ENCODE data around the gene TRIM9. TPM values are rescaled to one million over a fixed set of nuclear protein-coding genes. Genes with fewer than 3 reads are reported as not detected.

The TRIM9 gene
- total and polyA plus RNA-seq, 2 of the 4 experiments (the other 2 are of a cell fraction) = under 0.01 to 0.09 TPM

DNA sequence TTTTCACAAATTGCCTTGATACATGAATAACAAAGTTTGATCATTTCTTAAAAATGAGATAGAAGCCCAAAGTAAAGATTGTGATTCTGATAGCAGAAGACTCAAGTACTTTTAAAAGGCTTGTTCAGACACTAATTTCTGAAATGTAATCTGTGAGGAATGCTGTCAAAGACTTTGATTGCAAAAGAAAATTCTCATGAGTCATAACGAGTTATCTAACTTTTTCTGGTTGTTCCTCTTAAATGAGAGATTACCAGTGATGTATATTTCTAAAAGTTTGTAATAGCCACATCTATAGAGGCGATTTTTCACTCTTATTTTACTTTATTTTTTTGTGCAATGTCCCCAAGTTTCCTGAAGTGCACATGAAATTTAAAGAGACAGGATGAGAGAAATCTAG is 157.6 kb downstream of the TRIM9 start:
- POLR2A ChIA-PET (ENCODE audit: unreplicated experiment) = no interaction called here

More for the DNA sequence above, 157.6 kb downstream of the TRIM9 start:
- Histone ChIP-seq H4K91ac (ENCODE audit: insufficient read depth, low read depth, low read length) (no peak overlapping the region), H3K9me1 (ENCODE audit: insufficient read depth, low read length) (peaks cover 15% of the 10 kb centered on the region), H2BK15ac (ENCODE audit: low read depth, low read length) (no peak overlapping the region), H3K27ac (ENCODE audit: insufficient read depth, low read length) (no peak overlapping the region), H4K8ac (ENCODE audit: low read depth in 2 of 2, low read length in 2 of 2) (no peak overlapping the region), H2BK120ac (ENCODE audit: low read depth, low read length) (no peak overlapping the region; the same call in 1 of the 2 replicates), H3K23ac (ENCODE audit: low read depth, low read length) (no peak overlapping the region), H3K36me3 (ENCODE audit: control insufficient read depth, insufficient read depth, low read length) (peaks cover 11% of the 10 kb centered on the region), H3K9ac (ENCODE audit: low read depth, low read length) (no peak overlapping the region), H3K27me3 (ENCODE audit: control insufficient read depth, insufficient read depth, low read length) (no peaks in the 10 kb centered on the region), H3K18ac (ENCODE audit: low read depth, low read length) (no peak overlapping the region), H3K4me3 (ENCODE audit: insufficient read depth, low read depth, low read length) (no peak overlapping the region), H2AK5ac (ENCODE audit: low read depth, low read length) (no peak overlapping the region), H3K14ac (replicated peaks; ENCODE audit: low read depth, low read length) (no peak overlapping the region), H3K9me3 (ENCODE audit: control insufficient read depth, insufficient read depth, low read length) (no peaks in the 10 kb centered on the region), H3K56ac (ENCODE audit: extremely low read depth, insufficient read depth, low read length) (no peak overlapping the region), H2AFZ (replicated peaks; ENCODE audit: low read length, poor library complexity) (no peak overlapping the region), H2BK5ac (ENCODE audit: low read depth, low read length, poor library complexity, severe bottlenecking) (peak overlapping the region; percentile 43), H4K20me1 (ENCODE audit: insufficient read depth, low read length) (no peaks in the 10 kb centered on the region; the same call in 1 of the 2 replicates), H2AK9ac (replicated peaks; ENCODE audit: low read depth, low read length, poor library complexity) (no peak overlapping the region), H3K4ac (ENCODE audit: low read depth, low read length) (no peak overlapping the region), H4K5ac (ENCODE audit: low read depth, low read length) (no peak overlapping the region), H3K4me1 (ENCODE audit: control insufficient read depth, insufficient read depth, low read length) (peaks cover 3% of the 10 kb centered on the region; the same call in 1 of the 2 replicates), H2BK20ac (ENCODE audit: low read depth, low read length) (no peak overlapping the region), H3K79me1 (ENCODE audit: low read depth in 1 of 2, low read length in 2 of 2) (peaks cover 7 to 11% of the 10 kb centered on the region in 2 experiments; a peak in 3 of 4 replicates), H3K4me2 (ENCODE audit: low read depth, low read length) (no peak overlapping the region)
- dilution Hi-C loops (cut with HindIII; ENCODE audit: low sequenced_read_pairs, unreplicated experiment) = no loop called here
- peak; percentile 61 for ATAC-seq (ENCODE audit: low read depth)
- CTCF ChIA-PET = no interaction called here
- no TSS peak for BruUV-seq (replicated peaks)
- in situ Hi-C loops (cut with MboI; ENCODE audit: low sequenced_read_pairs) = no loop called here
- no CpG with 5 or more reads among the region's 2 CpGs for WGBS, 2 experiments (ENCODE audit: extremely low coverage in 2 of 2, insufficient read length in 1 of 2)
- intact Hi-C loops (cut with micrococcal nuclease) = loop anchor here (10.0 kb wide), 1 partner anchor 283 kb away; no protein-coding TSS in a partner anchor
- DNase-seq = peak; percentile 80
- TF ChIP-seq, protein P1, sequence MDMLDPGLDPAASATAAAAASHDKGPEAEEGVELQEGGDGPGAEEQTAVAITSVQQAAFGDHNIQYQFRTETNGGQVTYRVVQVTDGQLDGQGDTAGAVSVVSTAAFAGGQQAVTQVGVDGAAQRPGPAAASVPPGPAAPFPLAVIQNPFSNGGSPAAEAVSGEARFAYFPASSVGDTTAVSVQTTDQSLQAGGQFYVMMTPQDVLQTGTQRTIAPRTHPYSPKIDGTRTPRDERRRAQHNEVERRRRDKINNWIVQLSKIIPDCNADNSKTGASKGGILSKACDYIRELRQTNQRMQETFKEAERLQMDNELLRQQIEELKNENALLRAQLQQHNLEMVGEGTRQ (IDR thresholded peaks at IDR 0.05; ENCODE audit: low read depth, low read length) = no peak
- TF ChIP-seq CEBPB (IDR thresholded peaks at IDR 0.05; ENCODE audit: low read depth, low read length) (peak; percentile 93), MAFK (IDR thresholded peaks at IDR 0.05; ENCODE audit: low read depth, low read length) (no peak), POLR2A (IDR thresholded peaks at IDR 0.05; ENCODE audit: low read depth, low read length) (no peak), BHLHE40 (IDR thresholded peaks at IDR 0.05; ENCODE audit: low read depth, low read length) (no peak), MXI1 (IDR thresholded peaks at IDR 0.05; ENCODE audit: borderline replicate concordance, low read depth, low read length) (no peak), CHD1 (IDR thresholded peaks at IDR 0.05; ENCODE audit: low read depth, low read length) (no peak), RFX5 (IDR thresholded peaks at IDR 0.05; ENCODE audit: low read depth, low read length) (no peak), SMC3 (IDR thresholded peaks at IDR 0.05; ENCODE audit: low read depth, low read length) (no peak), NFE2L2 (IDR thresholded peaks at IDR 0.05; ENCODE audit: low read depth, low read length) (no peak), RCOR1 (IDR thresholded peaks at IDR 0.05; ENCODE audit: insufficient replicate concordance, low read length) (no peak), MAZ (IDR thresholded peaks at IDR 0.05; ENCODE audit: borderline replicate concordance, low read depth, low read length) (no peak), RAD21 (IDR thresholded peaks at IDR 0.05; ENCODE audit: low read length) (no peak), FOS (IDR thresholded peaks at IDR 0.05; ENCODE audit: low read depth, low read length) (peak; percentile 51; the same call in 1 of the 2 replicates)
- TF ChIP-seq, protein P2, sequence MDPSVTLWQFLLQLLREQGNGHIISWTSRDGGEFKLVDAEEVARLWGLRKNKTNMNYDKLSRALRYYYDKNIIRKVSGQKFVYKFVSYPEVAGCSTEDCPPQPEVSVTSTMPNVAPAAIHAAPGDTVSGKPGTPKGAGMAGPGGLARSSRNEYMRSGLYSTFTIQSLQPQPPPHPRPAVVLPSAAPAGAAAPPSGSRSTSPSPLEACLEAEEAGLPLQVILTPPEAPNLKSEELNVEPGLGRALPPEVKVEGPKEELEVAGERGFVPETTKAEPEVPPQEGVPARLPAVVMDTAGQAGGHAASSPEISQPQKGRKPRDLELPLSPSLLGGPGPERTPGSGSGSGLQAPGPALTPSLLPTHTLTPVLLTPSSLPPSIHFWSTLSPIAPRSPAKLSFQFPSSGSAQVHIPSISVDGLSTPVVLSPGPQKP (IDR thresholded peaks at IDR 0.05; ENCODE audit: borderline replicate concordance, low read depth, low read length) = no peak
- TF ChIP-seq, protein P3, sequence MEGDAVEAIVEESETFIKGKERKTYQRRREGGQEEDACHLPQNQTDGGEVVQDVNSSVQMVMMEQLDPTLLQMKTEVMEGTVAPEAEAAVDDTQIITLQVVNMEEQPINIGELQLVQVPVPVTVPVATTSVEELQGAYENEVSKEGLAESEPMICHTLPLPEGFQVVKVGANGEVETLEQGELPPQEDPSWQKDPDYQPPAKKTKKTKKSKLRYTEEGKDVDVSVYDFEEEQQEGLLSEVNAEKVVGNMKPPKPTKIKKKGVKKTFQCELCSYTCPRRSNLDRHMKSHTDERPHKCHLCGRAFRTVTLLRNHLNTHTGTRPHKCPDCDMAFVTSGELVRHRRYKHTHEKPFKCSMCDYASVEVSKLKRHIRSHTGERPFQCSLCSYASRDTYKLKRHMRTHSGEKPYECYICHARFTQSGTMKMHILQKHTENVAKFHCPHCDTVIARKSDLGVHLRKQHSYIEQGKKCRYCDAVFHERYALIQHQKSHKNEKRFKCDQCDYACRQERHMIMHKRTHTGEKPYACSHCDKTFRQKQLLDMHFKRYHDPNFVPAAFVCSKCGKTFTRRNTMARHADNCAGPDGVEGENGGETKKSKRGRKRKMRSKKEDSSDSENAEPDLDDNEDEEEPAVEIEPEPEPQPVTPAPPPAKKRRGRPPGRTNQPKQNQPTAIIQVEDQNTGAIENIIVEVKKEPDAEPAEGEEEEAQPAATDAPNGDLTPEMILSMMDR (conservative IDR thresholded peaks at IDR 0.05; ENCODE audit: low read depth, low read length) = no peak

Measured in IMR-90 (cell line).